A549 (cell line): Measurements from ENCODE around the gene TIMM50. TPM values are rescaled to one million over a fixed set of nuclear protein-coding genes. Genes with fewer than 3 reads are reported as not detected.

Experiments used
- ATAC-seq, 2 experiments: fragments of 200-7000 bp in 1 of 2; fragments of >200 bp in 1 of 2; cut with Nextera tagmentation in 1 of 2; cut with Tn5 transposase in 1 of 2; 3 replicates each; pipeline versions ENCODE4 v1.8.0 to v1.9.1; 2018 to 2020; ENCODE audit warnings: mild to moderate bottlenecking in 1 of 2, moderate library complexity in 1 of 2
- CTCF ChIA-PET: fragments of 300-600 bp; sonication (Branson Sonifier 250); formaldehyde crosslinking; extraction: SDS; loops from one replicate; lab custom pipeline; 2021; ENCODE audit warnings: antibody characterized with exemption, inconsistent platforms; lab: Yijun Ruan, JAX
- POLR2A ChIA-PET: fragments of 350-600 bp; formaldehyde crosslinking; extraction: SDS; loops from one replicate; lab custom pipeline; 2021; ENCODE audit warnings: antibody characterized with exemption, inconsistent platforms; lab: Yijun Ruan, JAX
- DNase-seq, 2 experiments: peaks; one replicate each; pipeline versions ENCODE4 v3.0.0 to v3.0.0-alpha.2; 2011 to 2016; ENCODE audit warnings: low read depth in 1 of 2, low spot score in 1 of 2
- FAIRE-seq: peaks from 2 replicates; lab custom pipeline; 2011; peaks lifted over from hg19 to GRCh38; lab: Jason Lieb, UNC
- H3K27ac ChIP-seq, 2 experiments: fragments of >200 bp; sonication (Bioruptor Twin); formaldehyde crosslinking; 3 replicates each; pipeline ENCODE4 v1.5.1; 2016 to 2017
- H3K4me1 ChIP-seq: fragments of >200 bp; sonication (Bioruptor Twin); formaldehyde crosslinking; 3 replicates; pipeline ENCODE4 v1.6.1; 2016
- H3K4me2 ChIP-seq: fragments of >200 bp; sonication (Bioruptor Twin); formaldehyde crosslinking; 3 replicates; pipeline ENCODE4 v1.6.1; 2016
- H3K4me3 ChIP-seq: fragments of >200 bp; sonication (Bioruptor Twin); formaldehyde crosslinking; 3 replicates; pipeline ENCODE4 v1.5.1; 2016
- H3K9me3 ChIP-seq: fragments of >200 bp; sonication (Bioruptor Twin); formaldehyde crosslinking; 3 replicates; pipeline ENCODE4 v1.6.1; 2016
- BHLHE40 ChIP-seq: IDR thresholded peaks from 2 replicates; pipeline ENCODE4 v1.6.1; 2012; ENCODE audit warnings: low read depth, low read length, inconsistent platforms
- CBX2 ChIP-seq: fragments of 200-600 bp; sonication (generic); IDR thresholded peaks from 2 replicates; pipeline ENCODE4 v1.6.1; 2016; ENCODE audit warnings: low read depth, mild to moderate bottlenecking, borderline replicate concordance
- CEBPB ChIP-seq, 2 experiments: fragments of >200 bp in 1 of 2; sonication (Bioruptor Twin) in 1 of 2; formaldehyde crosslinking in 1 of 2; IDR thresholded peaks; 2 replicates each; pipeline ENCODE4 v1.6.1; 2012 to 2016
- FOSB ChIP-seq: fragments of 250-450 bp; sonication (Bioruptor Pico); IDR thresholded peaks from 2 replicates; pipeline ENCODE4 v1.5.0; 2020; ENCODE audit warnings: mild to moderate bottlenecking, moderate library complexity
- FOXS1 ChIP-seq: fragments of 250-450 bp; sonication (Bioruptor Pico); IDR thresholded peaks from 2 replicates; pipeline ENCODE4 v1.5.0; 2020; ENCODE audit warnings: mild to moderate bottlenecking, moderate library complexity
- HDAC2 ChIP-seq: fragments of 200-600 bp; sonication (generic); IDR thresholded peaks from 2 replicates; pipeline ENCODE4 v1.6.1; 2016
- HEYL ChIP-seq: fragments of 250-450 bp; sonication (Bioruptor Pico); IDR thresholded peaks from 2 replicates; pipeline ENCODE4 v1.8.0; 2021; ENCODE audit warnings: mild to moderate bottlenecking, moderate library complexity
- HOXB13 ChIP-seq: fragments of 250-450 bp; sonication (Bioruptor Pico); IDR thresholded peaks from 2 replicates; pipeline ENCODE4 v1.5.0; 2020; ENCODE audit warnings: low read depth, mild to moderate bottlenecking, moderate library complexity
- HOXB5 ChIP-seq: fragments of 250-450 bp; sonication (Bioruptor Pico); IDR thresholded peaks from 2 replicates; pipeline ENCODE4 v1.5.0; 2020; ENCODE audit warnings: mild to moderate bottlenecking, moderate library complexity
- JUNB ChIP-seq: fragments of >200 bp; sonication (Bioruptor Twin); formaldehyde crosslinking; IDR thresholded peaks from 2 replicates; pipeline ENCODE4 v1.6.1; 2016
- KDM5A ChIP-seq: fragments of 200-600 bp; sonication (generic); IDR thresholded peaks from 2 replicates; pipeline ENCODE4 v1.6.1; 2016; ENCODE audit warnings: antibody characterized with exemption, mild to moderate bottlenecking
- MAFK ChIP-seq: fragments of 450-650 bp; IDR thresholded peaks from 2 replicates; pipeline ENCODE4 v1.6.1; 2014; ENCODE audit not compliant: partially characterized antibody
- MAZ ChIP-seq: fragments of 150-350 bp; IDR thresholded peaks from 2 replicates; pipeline ENCODE4 v1.6.1; 2014; ENCODE audit warnings: antibody characterized with exemption, low read depth, low read length, borderline replicate concordance
- MYC ChIP-seq: IDR thresholded peaks from 2 replicates; pipeline ENCODE4 v1.6.1; 2012; ENCODE audit warnings: mild to moderate bottlenecking, inconsistent platforms, low read length, improper control_type of control experiment, borderline replicate concordance
- NPAS2 ChIP-seq: fragments of 250-450 bp; sonication (Bioruptor Pico); IDR thresholded peaks from 2 replicates; pipeline ENCODE4 v1.8.0; 2022; ENCODE audit warnings: mild to moderate bottlenecking, moderate library complexity, borderline replicate concordance
- NR3C1 ChIP-seq: fragments of >200 bp; sonication (Bioruptor Twin); formaldehyde crosslinking; IDR thresholded peaks from 3 replicates; pipeline ENCODE4 v1.6.1; 2017
- POLR2AphosphoS2 ChIP-seq: conservative IDR thresholded peaks from 2 replicates; pipeline ENCODE4 v1.6.1; 2012; ENCODE audit warnings: low read length, improper control_type of control experiment, inconsistent platforms
- RAD21 ChIP-seq, 2 experiments: fragments of >200 bp in 1 of 2; sonication (Bioruptor Twin) in 1 of 2; formaldehyde crosslinking in 1 of 2; IDR thresholded peaks in 1 of 2; conservative IDR thresholded peaks in 1 of 2; 2 replicates in 1 of 2; 3 replicates in 1 of 2; pipeline ENCODE4 v1.6.1; 2012 to 2018; ENCODE audit warnings: inconsistent platforms in 1 of 2
- RNF2 ChIP-seq: fragments of 200-600 bp; sonication (generic); IDR thresholded peaks from 2 replicates; pipeline ENCODE4 v1.6.1; 2016; ENCODE audit warnings: low read depth, mild to moderate bottlenecking, antibody characterized with exemption, moderate library complexity, borderline replicate concordance
- SMC3 ChIP-seq: fragments of >200 bp; sonication (Bioruptor Twin); formaldehyde crosslinking; IDR thresholded peaks from 3 replicates; pipeline ENCODE4 v1.6.1; 2018; ENCODE audit warnings: inconsistent platforms
- TFCP2L1 ChIP-seq: fragments of 250-450 bp; sonication (Bioruptor Pico); IDR thresholded peaks from 2 replicates; pipeline ENCODE4 v1.5.0; 2021; ENCODE audit warnings: mild to moderate bottlenecking
- ZC3H11A ChIP-seq: fragments of 450-650 bp; IDR thresholded peaks from 2 replicates; pipeline ENCODE4 v1.6.1; 2014; ENCODE audit warnings: antibody characterized with exemption, mild to moderate bottlenecking
- ZFP36 ChIP-seq: fragments of 450-650 bp; IDR thresholded peaks from 2 replicates; pipeline ENCODE4 v1.6.1; 2014; ENCODE audit warnings: borderline replicate concordance; ENCODE audit not compliant: partially characterized antibody
- ZNF302 ChIP-seq: fragments of 250-450 bp; sonication (Bioruptor Pico); IDR thresholded peaks from 2 replicates; pipeline ENCODE4 v1.9.0; 2021; ENCODE audit warnings: inconsistent platforms, mild to moderate bottlenecking, moderate library complexity
- ZSCAN20 ChIP-seq: fragments of 250-450 bp; sonication (Bioruptor Pico); IDR thresholded peaks from 2 replicates; pipeline ENCODE4 v1.8.0; 2022; ENCODE audit warnings: mild to moderate bottlenecking, moderate library complexity
- WGBS: methylation state at CpG from one replicate; pipeline ENCODE4 v1.1.6; 2017; ENCODE audit errors: missing lambda C conversion rate; 5-methylcytosine and 5-hydroxymethylcytosine counted together
- polyA plus RNA-seq, 4 experiments: library from polyadenylated mRNA; depleted of rRNA in 3 of 4; stranded (reverse); fragments of >200 nt; fragmentation: RNase III in 1 of 4; extraction: RNeasy Plus Mini Kit Qiagen cat#74134 plus additional on column Dnase treatment in 1 of 4; gene quantifications; 2 replicates in 3 of 4; 3 replicates in 1 of 4; pipeline ENCODE4 v1.2.3, GENCODE V29; 2011 to 2017
- TF ChIP-seq, protein P1 (sequence below): fragments of >200 bp; sonication (Bioruptor Twin); formaldehyde crosslinking; IDR thresholded peaks from 3 replicates; pipeline ENCODE4 v1.5.1; 2016
- TF ChIP-seq, protein P2 (sequence below): fragments of >200 bp; sonication (Bioruptor Twin); formaldehyde crosslinking; IDR thresholded peaks from 3 replicates; pipeline ENCODE4 v1.6.1; 2016
- TF ChIP-seq, protein P3 (sequence below): fragments of 450-650 bp; IDR thresholded peaks from 2 replicates; pipeline ENCODE4 v1.6.1; 2014; ENCODE audit warnings: antibody characterized with exemption
- TF ChIP-seq, protein P4 (sequence below): IDR thresholded peaks from 2 replicates; pipeline ENCODE4 v1.6.1; 2012; ENCODE audit warnings: low read depth, borderline replicate concordance

The TIMM50 gene
- polyA plus RNA-seq, 2 of the 4 experiments (the other 2 are of a cell fraction), result 204 to 234 TPM

DNA sequence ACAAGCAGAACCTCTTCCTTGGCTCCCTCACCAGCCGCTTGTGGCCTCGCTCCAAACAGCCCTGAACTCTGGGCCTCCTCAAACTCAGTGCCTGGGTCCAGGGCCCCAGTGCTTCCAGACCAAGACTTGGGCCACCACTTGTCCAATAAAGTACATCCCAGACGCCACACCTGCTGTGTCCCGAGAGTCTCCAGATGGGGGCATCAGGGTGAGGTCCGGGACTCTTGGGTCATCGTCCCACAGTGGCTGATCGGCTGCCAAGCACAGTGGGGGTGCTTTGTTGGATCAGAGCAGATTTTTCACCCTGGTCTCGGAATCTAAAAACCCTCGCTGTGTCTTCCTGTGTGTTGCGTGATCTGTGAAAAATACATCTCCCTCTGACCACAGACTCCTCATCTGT lies 9.1 kb downstream of the TIMM50 start (continued):
- TF ChIP-seq, protein P1, sequence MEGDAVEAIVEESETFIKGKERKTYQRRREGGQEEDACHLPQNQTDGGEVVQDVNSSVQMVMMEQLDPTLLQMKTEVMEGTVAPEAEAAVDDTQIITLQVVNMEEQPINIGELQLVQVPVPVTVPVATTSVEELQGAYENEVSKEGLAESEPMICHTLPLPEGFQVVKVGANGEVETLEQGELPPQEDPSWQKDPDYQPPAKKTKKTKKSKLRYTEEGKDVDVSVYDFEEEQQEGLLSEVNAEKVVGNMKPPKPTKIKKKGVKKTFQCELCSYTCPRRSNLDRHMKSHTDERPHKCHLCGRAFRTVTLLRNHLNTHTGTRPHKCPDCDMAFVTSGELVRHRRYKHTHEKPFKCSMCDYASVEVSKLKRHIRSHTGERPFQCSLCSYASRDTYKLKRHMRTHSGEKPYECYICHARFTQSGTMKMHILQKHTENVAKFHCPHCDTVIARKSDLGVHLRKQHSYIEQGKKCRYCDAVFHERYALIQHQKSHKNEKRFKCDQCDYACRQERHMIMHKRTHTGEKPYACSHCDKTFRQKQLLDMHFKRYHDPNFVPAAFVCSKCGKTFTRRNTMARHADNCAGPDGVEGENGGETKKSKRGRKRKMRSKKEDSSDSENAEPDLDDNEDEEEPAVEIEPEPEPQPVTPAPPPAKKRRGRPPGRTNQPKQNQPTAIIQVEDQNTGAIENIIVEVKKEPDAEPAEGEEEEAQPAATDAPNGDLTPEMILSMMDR, result no peak
- TF ChIP-seq HDAC2 (no peak), NPAS2 (CRISPR knock-in tag) (no peak), NR3C1 (no peak), CEBPB (IDR thresholded peaks at IDR 0.05) (no peak), CBX2 (no peak), HOXB5 (no peak)
- TF ChIP-seq, protein P2, sequence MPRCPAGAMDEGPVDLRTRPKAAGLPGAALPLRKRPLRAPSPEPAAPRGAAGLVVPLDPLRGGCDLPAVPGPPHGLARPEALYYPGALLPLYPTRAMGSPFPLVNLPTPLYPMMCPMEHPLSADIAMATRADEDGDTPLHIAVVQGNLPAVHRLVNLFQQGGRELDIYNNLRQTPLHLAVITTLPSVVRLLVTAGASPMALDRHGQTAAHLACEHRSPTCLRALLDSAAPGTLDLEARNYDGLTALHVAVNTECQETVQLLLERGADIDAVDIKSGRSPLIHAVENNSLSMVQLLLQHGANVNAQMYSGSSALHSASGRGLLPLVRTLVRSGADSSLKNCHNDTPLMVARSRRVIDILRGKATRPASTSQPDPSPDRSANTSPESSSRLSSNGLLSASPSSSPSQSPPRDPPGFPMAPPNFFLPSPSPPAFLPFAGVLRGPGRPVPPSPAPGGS, result no peak

DNA sequence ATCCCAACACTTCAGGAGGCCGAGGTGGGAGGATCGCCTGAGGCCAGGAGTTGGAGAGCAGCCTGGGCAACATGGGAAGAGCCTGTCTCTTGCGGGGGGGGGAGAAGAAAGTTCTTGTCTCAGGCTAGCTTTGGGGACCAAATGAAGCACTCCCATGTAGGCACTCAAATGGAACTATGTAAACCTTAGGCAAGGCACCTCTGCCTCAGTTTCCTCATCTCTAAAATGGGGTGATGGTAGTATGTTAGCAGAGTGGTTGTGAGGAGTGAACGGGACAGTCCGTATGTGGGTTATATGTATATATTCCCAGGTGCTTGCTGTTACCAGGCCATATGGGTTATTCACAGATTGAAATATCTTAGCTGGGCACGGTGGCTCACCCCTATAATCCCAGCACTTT lies 11.6 kb downstream of the TIMM50 start:
- H3K4me2 ChIP-seq, result no peak overlapping the region
- 85% methylated on average over 6 of the region's 6 CpGs for WGBS
- no peaks in the 10 kb centered on the region for H3K9me3 ChIP-seq
- ChIA-PET CTCF (interaction anchor here (0.7 to 15.8 kb wide), 8 partner anchors 8 to 1085 kb away, joined by 3 to 305 read pairs (median 3); partner anchors contain the start of genes EID2B and SUPT5H), POLR2A (interaction anchor here (0.9 to 1.6 kb wide), 2 partner anchors 12 to 56 kb away, joined by 3 to 8 read pairs; partner anchors contain the start of genes RPS16 and TIMM50)
- FAIRE-seq, result no peak
- H3K4me3 ChIP-seq, result no peak overlapping the region
- TF ChIP-seq TFCP2L1 (CRISPR knock-in tag), result 0 out of 2 replicates have a peak, but pooled peaks have one; percentile 56
- no peak for TF ChIP-seq RNF2
- no peak overlapping the region for H3K27ac ChIP-seq
- peaks cover 7% of the 10 kb centered on the region for H3K4me1 ChIP-seq
- no peak for DNase-seq
- no peak for ATAC-seq

DNA sequence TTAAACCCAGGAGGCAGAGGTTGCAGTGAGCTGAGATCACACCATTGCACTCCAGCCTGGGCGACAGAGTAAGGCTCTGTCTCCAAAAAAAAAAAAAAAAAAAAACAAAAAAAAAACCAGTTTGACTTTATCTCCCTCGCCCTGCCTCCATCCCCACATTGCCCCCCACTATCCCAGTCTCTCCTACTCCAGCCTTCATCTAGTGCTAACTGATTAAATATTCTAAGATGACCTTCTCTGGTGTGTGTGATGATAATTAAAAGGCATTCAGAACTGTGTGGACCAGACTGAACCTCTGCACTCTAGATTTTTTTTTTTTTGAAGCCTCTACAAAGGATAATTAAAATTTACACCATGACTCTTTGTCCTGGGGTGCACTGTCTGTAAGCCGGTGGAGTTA lies 12.2 kb downstream of the TIMM50 start:
- CTCF ChIA-PET, result interaction anchor here (0.6 to 15.8 kb wide), 10 partner anchors 8 to 1085 kb away, joined by 3 to 305 read pairs (median 3); partner anchors contain the start of genes EID2B and SUPT5H
- no peak overlapping the region for H3K4me3 ChIP-seq
- no peak for TF ChIP-seq HDAC2
- TF ChIP-seq ZSCAN20 (CRISPR knock-in tag), result no peak
- TF ChIP-seq ZFP36, result no peak
- no peak for TF ChIP-seq RAD21 (conservative IDR thresholded peaks at IDR 0.05 in 1 of 2, IDR thresholded peaks at IDR 0.05 in 1 of 2)
- no peak for TF ChIP-seq ZC3H11A
- 85% methylated on average over 3 of the region's 3 CpGs for WGBS
- no peak for FAIRE-seq
- H3K4me2 ChIP-seq, result no peak overlapping the region
- no peaks in the 10 kb centered on the region for H3K9me3 ChIP-seq
- POLR2A ChIA-PET, result interaction anchor here (0.9 to 1.6 kb wide), 2 partner anchors 12 to 57 kb away, joined by 3 to 8 read pairs; partner anchors contain the start of genes RPS16 and TIMM50
- peaks cover 10% of the 10 kb centered on the region for H3K4me1 ChIP-seq
- ATAC-seq, result no peak
- no peak for DNase-seq
- no peak overlapping the region for H3K27ac ChIP-seq

DNA sequence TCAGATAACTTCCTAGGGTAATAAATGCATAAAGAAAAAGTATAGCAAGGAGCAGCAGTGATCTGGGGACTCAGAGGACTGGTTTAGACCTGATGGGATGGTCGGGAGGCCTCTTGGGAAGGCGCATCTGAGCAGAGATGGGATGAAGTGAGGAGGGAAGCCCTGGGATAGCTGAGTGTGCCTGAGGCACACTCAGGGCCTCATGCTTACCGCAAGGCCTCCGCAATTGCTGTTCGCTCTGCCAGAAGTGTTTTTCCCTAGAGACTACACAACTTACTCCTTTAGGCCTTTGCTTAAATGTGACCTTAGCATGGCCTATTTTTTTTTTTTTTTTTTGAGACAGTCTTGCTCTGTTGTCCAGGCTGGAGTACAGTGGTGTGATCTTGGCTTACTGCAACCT lies 14.0 kb downstream of the TIMM50 start:
- DNase-seq (no peak), FAIRE-seq (no peak), ATAC-seq (no peak)
- Histone ChIP-seq H3K4me1 (peaks cover 21% of the 10 kb centered on the region), H3K4me3 (no peak overlapping the region), H3K9me3 (no peaks in the 10 kb centered on the region), H3K4me2 (no peak overlapping the region), H3K27ac (no peak overlapping the region)
- ChIA-PET CTCF (interaction anchor here (0.8 to 15.8 kb wide), 6 partner anchors 8 to 177 kb away, joined by 4 to 305 read pairs (median 18); partner anchors contain the start of gene EID2B), POLR2A (interaction anchor here (1.5 kb wide), 1 partner anchor 14 kb away, joined by 4 read pairs; the partner anchor contains the start of gene TIMM50)
- WGBS, result 88% methylated on average over 5 of the region's 5 CpGs
- TF ChIP-seq HOXB13 (no peak), MAFK (no peak), POLR2AphosphoS2 (no peak), KDM5A (no peak), SMC3 (no peak), ZNF302 (CRISPR knock-in tag) (no peak), RAD21 (conservative IDR thresholded peaks at IDR 0.05 in 1 of 2, IDR thresholded peaks at IDR 0.05 in 1 of 2) (no peak), MYC (no peak), HEYL (no peak), BHLHE40 (no peak), FOXS1 (CRISPR knock-in tag) (no peak), TFCP2L1 (CRISPR knock-in tag) (no peak), MAZ (no peak), FOSB (no peak), JUNB (no peak)
- TF ChIP-seq, protein P3, sequence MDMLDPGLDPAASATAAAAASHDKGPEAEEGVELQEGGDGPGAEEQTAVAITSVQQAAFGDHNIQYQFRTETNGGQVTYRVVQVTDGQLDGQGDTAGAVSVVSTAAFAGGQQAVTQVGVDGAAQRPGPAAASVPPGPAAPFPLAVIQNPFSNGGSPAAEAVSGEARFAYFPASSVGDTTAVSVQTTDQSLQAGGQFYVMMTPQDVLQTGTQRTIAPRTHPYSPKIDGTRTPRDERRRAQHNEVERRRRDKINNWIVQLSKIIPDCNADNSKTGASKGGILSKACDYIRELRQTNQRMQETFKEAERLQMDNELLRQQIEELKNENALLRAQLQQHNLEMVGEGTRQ, result no peak
- TF ChIP-seq, protein P4, sequence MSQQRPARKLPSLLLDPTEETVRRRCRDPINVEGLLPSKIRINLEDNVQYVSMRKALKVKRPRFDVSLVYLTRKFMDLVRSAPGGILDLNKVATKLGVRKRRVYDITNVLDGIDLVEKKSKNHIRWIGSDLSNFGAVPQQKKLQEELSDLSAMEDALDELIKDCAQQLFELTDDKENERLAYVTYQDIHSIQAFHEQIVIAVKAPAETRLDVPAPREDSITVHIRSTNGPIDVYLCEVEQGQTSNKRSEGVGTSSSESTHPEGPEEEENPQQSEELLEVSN, result no peak
